SK-N-SH treated with all-trans-retinoic acid at 6 μM for 48 hours (cell line): ENCODE results near the gene B3GNT5.

ENCODE experiments used
- ATAC-seq: fragments of 200-7000 bp; cut with Tn5 transposase; 3 replicates; pipeline ENCODE4 v1.9.1; 2020; ENCODE audit warnings: mild to moderate bottlenecking, moderate library complexity
- ARNTL ChIP-seq: fragments of 450-650 bp; formaldehyde crosslinking; IDR thresholded peaks from 2 replicates; pipeline ENCODE4 v1.5.0; 2020; ENCODE audit warnings: low read depth, mild to moderate bottlenecking, moderate library complexity, borderline replicate concordance
- BACH2 ChIP-seq: fragments of 250-450 bp; sonication (Bioruptor Pico); IDR thresholded peaks from 2 replicates; pipeline ENCODE4 v1.9.0; 2021; ENCODE audit warnings: mild to moderate bottlenecking, borderline replicate concordance
- CREB5 ChIP-seq: fragments of 250-450 bp; sonication (Bioruptor Pico); IDR thresholded peaks from 2 replicates; pipeline ENCODE4 v1.5.1; 2020; ENCODE audit warnings: low read depth, mild to moderate bottlenecking, moderate library complexity
- ESRRG ChIP-seq: fragments of 250-450 bp; sonication (Bioruptor Pico); IDR thresholded peaks from 2 replicates; pipeline ENCODE4 v1.6.1; 2021; ENCODE audit warnings: mild to moderate bottlenecking
- ISL1 ChIP-seq: fragments of 250-450 bp; sonication (Bioruptor Pico); IDR thresholded peaks from 2 replicates; pipeline ENCODE4 v2.1.2; 2022; ENCODE audit warnings: mild to moderate bottlenecking, moderate library complexity
- OSR1 ChIP-seq: fragments of 250-450 bp; sonication (Bioruptor Pico); IDR thresholded peaks from 2 replicates; pipeline ENCODE4 v1.8.0; 2022; ENCODE audit warnings: moderate library complexity, mild to moderate bottlenecking, inconsistent platforms
- POU6F1 ChIP-seq: fragments of 250-450 bp; sonication (Bioruptor Pico); IDR thresholded peaks from 2 replicates; pipeline ENCODE4 v1.8.0; 2021; ENCODE audit warnings: low read depth, mild to moderate bottlenecking, moderate library complexity, borderline replicate concordance
- PPARA ChIP-seq: fragments of 250-450 bp; sonication (Bioruptor Pico); IDR thresholded peaks from 2 replicates; pipeline ENCODE4 v1.5.0; 2020; ENCODE audit warnings: mild to moderate bottlenecking, borderline replicate concordance
- SNAI2 ChIP-seq: fragments of 250-450 bp; sonication (Bioruptor Pico); IDR thresholded peaks from 2 replicates; pipeline ENCODE4 v1.5.0; 2020; ENCODE audit warnings: mild to moderate bottlenecking, moderate library complexity
- TCF4 ChIP-seq: fragments of 250-450 bp; sonication (Bioruptor Pico); IDR thresholded peaks from 2 replicates; pipeline ENCODE4 v1.8.0; 2021; ENCODE audit warnings: mild to moderate bottlenecking, moderate library complexity, borderline replicate concordance
- TOX ChIP-seq: fragments of 250-450 bp; sonication (Bioruptor Pico); IDR thresholded peaks from 2 replicates; pipeline ENCODE4 v1.8.0; 2021; ENCODE audit warnings: mild to moderate bottlenecking, moderate library complexity, borderline replicate concordance
- ZC3H10 ChIP-seq: fragments of 250-450 bp; sonication (Bioruptor Pico); IDR thresholded peaks from 2 replicates; pipeline ENCODE4 v1.5.1; 2021; ENCODE audit warnings: mild to moderate bottlenecking, moderate library complexity
- ZFP3 ChIP-seq: fragments of 250-450 bp; sonication (Bioruptor Pico); IDR thresholded peaks from 2 replicates; pipeline ENCODE4 v1.5.0; 2020; ENCODE audit warnings: mild to moderate bottlenecking, moderate library complexity
- ZFP30 ChIP-seq: fragments of 450-650 bp; formaldehyde crosslinking; IDR thresholded peaks from 2 replicates; pipeline ENCODE4 v1.5.0; 2022; ENCODE audit warnings: mild to moderate bottlenecking, moderate library complexity
- ZNF565 ChIP-seq: fragments of 450-650 bp; formaldehyde crosslinking; conservative IDR thresholded peaks from 2 replicates; pipeline ENCODE4 v1.5.0; 2020; ENCODE audit warnings: low read depth, mild to moderate bottlenecking, moderate library complexity
- ZNF70 ChIP-seq: fragments of 450-650 bp; formaldehyde crosslinking; IDR thresholded peaks from 2 replicates; pipeline ENCODE4 v1.5.0; 2020; ENCODE audit warnings: mild to moderate bottlenecking, moderate library complexity
- TF ChIP-seq, protein P1 (sequence below): fragments of 250-450 bp; sonication (Bioruptor Pico); IDR thresholded peaks from 2 replicates; pipeline ENCODE4 v1.5.1; 2021; ENCODE audit warnings: mild to moderate bottlenecking, moderate library complexity
- TF ChIP-seq, protein P2 (sequence below): fragments of 250-450 bp; sonication (Bioruptor Pico); IDR thresholded peaks from 2 replicates; pipeline ENCODE4 v1.8.0; 2020; ENCODE audit warnings: mild to moderate bottlenecking, moderate library complexity, borderline replicate concordance
- TF ChIP-seq, protein P3 (sequence below): fragments of 250-450 bp; sonication (Bioruptor Pico); IDR thresholded peaks from 2 replicates; pipeline ENCODE4 v1.5.0; 2020; ENCODE audit warnings: mild to moderate bottlenecking, moderate library complexity

The B3GNT5 gene

DNA sequence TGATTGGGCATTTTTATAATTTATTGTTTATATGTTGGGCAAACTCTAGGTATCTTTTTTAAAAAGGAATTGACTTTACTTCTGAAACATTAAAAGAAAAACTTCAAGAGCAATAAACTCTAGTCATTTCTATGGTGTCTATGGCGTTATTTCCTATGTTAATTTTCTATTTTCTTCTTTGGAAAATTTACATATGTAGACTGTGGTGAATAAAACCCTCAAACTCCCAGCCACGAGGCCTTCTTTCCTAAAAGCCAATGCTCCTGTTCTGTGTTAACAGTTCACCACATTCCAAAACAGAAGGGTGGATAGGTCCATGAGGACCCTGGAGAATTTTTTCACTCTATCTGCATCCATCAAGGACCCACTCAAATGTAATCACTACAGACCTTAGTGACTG, 44.3 kb upstream of the B3GNT5 start:
- ATAC-seq = no peak
- TF ChIP-seq ZNF565 = no peak
- TF ChIP-seq ARNTL (CRISPR knock-in tag) = no peak
- TF ChIP-seq OSR1 = no peak
- no peak for TF ChIP-seq ZFP30 (CRISPR knock-in tag)

DNA sequence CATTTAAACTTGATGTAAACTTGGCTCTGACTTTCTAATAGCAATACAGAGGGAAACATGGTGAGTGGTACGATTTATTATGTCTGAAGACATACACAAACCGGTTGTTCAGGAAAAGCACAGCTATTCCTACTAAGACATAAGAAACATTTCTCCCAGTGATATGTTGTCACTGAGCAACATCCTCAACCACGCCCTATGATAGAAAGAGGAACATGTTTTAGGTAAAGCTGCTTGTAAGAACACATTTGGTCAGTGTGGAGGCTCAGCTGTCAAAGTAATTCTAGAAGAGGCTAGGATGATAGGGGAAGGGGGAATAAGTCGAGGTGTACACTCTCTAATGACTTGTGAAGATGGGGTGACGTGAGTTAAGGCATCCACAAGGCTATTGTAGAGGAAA, 42.7 kb upstream of the B3GNT5 start:
- ATAC-seq = no peak
- no peak for TF ChIP-seq BACH2 (CRISPR knock-in tag)
- TF ChIP-seq PPARA (CRISPR knock-in tag) = no peak
- TF ChIP-seq ISL1 (CRISPR knock-in tag) = no peak
- no peak for TF ChIP-seq ZNF70 (CRISPR knock-in tag)
- TF ChIP-seq CREB5 (CRISPR knock-in tag) = no peak
- TF ChIP-seq, protein P1, sequence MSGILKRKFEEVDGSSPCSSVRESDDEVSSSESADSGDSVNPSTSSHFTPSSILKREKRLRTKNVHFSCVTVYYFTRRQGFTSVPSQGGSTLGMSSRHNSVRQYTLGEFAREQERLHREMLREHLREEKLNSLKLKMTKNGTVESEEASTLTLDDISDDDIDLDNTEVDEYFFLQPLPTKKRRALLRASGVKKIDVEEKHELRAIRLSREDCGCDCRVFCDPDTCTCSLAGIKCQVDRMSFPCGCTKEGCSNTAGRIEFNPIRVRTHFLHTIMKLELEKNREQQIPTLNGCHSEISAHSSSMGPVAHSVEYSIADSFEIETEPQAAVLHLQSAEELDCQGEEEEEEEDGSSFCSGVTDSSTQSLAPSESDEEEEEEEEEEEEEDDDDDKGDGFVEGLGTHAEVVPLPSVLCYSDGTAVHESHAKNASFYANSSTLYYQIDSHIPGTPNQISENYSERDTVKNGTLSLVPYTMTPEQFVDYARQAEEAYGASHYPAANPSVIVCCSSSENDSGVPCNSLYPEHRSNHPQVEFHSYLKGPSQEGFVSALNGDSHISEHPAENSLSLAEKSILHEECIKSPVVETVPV (CRISPR knock-in tag) = no peak
- no peak for TF ChIP-seq ARNTL (CRISPR knock-in tag)
- TF ChIP-seq ZNF565 = no peak
- TF ChIP-seq ZC3H10 (CRISPR knock-in tag) = no peak
- no peak for TF ChIP-seq TCF4 (CRISPR knock-in tag)
- TF ChIP-seq SNAI2 (CRISPR knock-in tag) = no peak
- no peak for TF ChIP-seq ESRRG (CRISPR knock-in tag)
- TF ChIP-seq POU6F1 (CRISPR knock-in tag) = no peak
- TF ChIP-seq, protein P2, sequence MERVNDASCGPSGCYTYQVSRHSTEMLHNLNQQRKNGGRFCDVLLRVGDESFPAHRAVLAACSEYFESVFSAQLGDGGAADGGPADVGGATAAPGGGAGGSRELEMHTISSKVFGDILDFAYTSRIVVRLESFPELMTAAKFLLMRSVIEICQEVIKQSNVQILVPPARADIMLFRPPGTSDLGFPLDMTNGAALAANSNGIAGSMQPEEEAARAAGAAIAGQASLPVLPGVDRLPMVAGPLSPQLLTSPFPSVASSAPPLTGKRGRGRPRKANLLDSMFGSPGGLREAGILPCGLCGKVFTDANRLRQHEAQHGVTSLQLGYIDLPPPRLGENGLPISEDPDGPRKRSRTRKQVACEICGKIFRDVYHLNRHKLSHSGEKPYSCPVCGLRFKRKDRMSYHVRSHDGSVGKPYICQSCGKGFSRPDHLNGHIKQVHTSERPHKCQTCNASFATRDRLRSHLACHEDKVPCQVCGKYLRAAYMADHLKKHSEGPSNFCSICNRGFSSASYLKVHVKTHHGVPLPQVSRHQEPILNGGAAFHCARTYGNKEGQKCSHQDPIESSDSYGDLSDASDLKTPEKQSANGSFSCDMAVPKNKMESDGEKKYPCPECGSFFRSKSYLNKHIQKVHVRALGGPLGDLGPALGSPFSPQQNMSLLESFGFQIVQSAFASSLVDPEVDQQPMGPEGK = no peak
- TF ChIP-seq TOX (CRISPR knock-in tag) = no peak
- TF ChIP-seq, protein P3, sequence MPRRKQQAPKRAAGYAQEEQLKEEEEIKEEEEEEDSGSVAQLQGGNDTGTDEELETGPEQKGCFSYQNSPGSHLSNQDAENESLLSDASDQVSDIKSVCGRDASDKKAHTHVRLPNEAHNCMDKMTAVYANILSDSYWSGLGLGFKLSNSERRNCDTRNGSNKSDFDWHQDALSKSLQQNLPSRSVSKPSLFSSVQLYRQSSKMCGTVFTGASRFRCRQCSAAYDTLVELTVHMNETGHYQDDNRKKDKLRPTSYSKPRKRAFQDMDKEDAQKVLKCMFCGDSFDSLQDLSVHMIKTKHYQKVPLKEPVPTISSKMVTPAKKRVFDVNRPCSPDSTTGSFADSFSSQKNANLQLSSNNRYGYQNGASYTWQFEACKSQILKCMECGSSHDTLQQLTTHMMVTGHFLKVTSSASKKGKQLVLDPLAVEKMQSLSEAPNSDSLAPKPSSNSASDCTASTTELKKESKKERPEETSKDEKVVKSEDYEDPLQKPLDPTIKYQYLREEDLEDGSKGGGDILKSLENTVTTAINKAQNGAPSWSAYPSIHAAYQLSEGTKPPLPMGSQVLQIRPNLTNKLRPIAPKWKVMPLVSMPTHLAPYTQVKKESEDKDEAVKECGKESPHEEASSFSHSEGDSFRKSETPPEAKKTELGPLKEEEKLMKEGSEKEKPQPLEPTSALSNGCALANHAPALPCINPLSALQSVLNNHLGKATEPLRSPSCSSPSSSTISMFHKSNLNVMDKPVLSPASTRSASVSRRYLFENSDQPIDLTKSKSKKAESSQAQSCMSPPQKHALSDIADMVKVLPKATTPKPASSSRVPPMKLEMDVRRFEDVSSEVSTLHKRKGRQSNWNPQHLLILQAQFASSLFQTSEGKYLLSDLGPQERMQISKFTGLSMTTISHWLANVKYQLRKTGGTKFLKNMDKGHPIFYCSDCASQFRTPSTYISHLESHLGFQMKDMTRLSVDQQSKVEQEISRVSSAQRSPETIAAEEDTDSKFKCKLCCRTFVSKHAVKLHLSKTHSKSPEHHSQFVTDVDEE (CRISPR knock-in tag) = no peak

DNA sequence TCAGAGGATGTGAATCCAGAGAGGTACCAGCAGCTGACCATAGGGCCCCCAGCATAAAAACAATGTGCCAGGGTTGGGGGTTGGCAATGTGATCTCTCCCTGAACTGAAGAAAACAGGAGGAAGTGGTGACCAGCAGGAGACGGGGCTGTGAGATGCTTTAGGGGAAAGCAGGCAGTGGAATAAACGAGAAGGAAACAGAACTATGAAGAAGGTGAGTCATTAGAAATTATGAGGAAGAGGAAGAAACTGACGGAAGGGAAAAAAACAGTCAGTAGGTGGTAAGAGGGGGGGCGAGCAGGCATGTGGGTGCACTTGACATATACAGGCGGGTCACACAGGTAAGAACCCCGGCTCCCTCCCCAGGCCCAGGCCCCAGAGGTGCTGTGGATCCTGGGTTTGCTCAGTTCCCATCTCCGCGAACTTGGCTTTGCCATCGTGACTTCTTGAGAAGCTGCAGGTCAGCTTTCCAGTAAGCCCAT, 42.2 kb upstream of the B3GNT5 start:
- no peak for ATAC-seq
- no peak for TF ChIP-seq ZFP3 (CRISPR knock-in tag)
- TF ChIP-seq ESRRG (CRISPR knock-in tag) = no peak
- no peak for TF ChIP-seq CREB5 (CRISPR knock-in tag)
- no peak for TF ChIP-seq ZNF70 (CRISPR knock-in tag)
- TF ChIP-seq SNAI2 (CRISPR knock-in tag) = no peak
